ENCODE data around the gene PLCH1. TPM values are rescaled to one million over a fixed set of nuclear protein-coding genes. Genes with fewer than 3 reads are reported as not detected.

PLCH1 gene
- total and polyA plus RNA-seq, 7 donors = 0.03 to 1.1 (median 0.06) TPM; not detected in 2

DNA sequence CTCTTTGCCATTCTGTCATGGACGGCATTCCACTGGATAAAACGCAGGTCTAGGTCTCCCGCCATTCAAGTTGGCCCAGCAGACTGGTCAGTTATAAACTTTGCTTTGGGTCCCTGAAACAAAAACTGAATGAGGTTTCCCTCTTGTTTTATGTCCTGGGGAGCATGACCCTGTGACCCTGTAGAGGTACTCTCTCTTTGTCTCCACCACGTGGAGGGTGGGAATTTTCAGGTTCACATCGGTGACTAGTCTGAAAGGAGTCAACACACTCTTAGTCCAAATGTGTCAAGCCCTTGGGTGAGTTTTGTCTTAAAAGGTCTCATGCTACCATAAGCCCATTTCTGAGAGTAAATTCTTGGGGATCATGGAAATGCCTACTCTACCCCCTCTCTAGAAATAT, 139.9 kb downstream of the PLCH1 start:
- DNase-seq = no peak
- no peaks in the 10 kb centered on the region for H3K4me1 ChIP-seq
- TF ChIP-seq, protein P1, sequence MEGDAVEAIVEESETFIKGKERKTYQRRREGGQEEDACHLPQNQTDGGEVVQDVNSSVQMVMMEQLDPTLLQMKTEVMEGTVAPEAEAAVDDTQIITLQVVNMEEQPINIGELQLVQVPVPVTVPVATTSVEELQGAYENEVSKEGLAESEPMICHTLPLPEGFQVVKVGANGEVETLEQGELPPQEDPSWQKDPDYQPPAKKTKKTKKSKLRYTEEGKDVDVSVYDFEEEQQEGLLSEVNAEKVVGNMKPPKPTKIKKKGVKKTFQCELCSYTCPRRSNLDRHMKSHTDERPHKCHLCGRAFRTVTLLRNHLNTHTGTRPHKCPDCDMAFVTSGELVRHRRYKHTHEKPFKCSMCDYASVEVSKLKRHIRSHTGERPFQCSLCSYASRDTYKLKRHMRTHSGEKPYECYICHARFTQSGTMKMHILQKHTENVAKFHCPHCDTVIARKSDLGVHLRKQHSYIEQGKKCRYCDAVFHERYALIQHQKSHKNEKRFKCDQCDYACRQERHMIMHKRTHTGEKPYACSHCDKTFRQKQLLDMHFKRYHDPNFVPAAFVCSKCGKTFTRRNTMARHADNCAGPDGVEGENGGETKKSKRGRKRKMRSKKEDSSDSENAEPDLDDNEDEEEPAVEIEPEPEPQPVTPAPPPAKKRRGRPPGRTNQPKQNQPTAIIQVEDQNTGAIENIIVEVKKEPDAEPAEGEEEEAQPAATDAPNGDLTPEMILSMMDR (IDR thresholded peaks at IDR 0.05) = no peak
- intact Hi-C loops (cut with DNase I) = no loop called here
- 71 to 81% (median 77%) methylated on average over 5 of the region's 5 CpGs for WGBS, 3 donors
- H3K9me3 ChIP-seq = no peaks in the 10 kb centered on the region
- no peak overlapping the region for H3K4me3 ChIP-seq
- no peak overlapping the region for H3K27ac ChIP-seq
- ATAC-seq = no peak
- H3K36me3 ChIP-seq (ENCODE audit: insufficient read depth in 1 of 2, low read depth in 1 of 2) = no peaks in the 10 kb centered on the region
- H3K27me3 ChIP-seq (ENCODE audit: insufficient read depth in 3 of 3, low read length in 2 of 3) = no peaks in the 10 kb centered on the region

DNA sequence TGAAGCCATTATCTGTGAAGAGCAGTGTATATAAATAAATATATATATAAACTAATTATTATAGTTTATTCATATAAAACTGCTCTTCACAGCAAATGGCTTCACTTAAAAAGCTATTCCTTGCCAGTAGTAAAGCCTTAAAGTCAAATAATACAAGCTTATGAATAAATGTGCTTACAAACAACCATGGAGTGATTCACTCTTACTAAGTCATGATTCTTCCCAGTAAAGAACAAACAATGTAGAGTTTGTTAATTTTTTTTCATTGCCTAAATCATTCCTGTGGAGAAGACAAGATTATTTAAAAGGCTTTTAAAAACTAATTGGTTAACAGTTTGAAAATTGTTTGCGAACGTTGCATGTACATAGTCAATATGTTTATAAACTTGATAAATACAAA, 140.7 kb downstream of the PLCH1 start:
- no peak for DNase-seq
- intact Hi-C loops (cut with DNase I) = no loop called here
- Histone ChIP-seq H3K27me3 (ENCODE audit: insufficient read depth in 3 of 3, low read length in 2 of 3) (no peaks in the 10 kb centered on the region), H3K27ac (no peak overlapping the region), H3K4me1 (no peaks in the 10 kb centered on the region), H3K9me3 (no peaks in the 10 kb centered on the region), H3K36me3 (ENCODE audit: insufficient read depth in 1 of 2, low read depth in 1 of 2) (no peaks in the 10 kb centered on the region), H3K4me3 (no peak overlapping the region)
- WGBS, 3 donors = 92 to 95% (median 93%) methylated on average over 2 of the region's 2 CpGs
- TF ChIP-seq, protein P1 (IDR thresholded peaks at IDR 0.05) = no peak
- no peak for ATAC-seq

GRCh38 chr3:155603302-155603701, 141.6 kb downstream of the PLCH1 start:
- Histone ChIP-seq H3K36me3 (ENCODE audit: insufficient read depth in 1 of 2, low read depth in 1 of 2) (no peaks in the 10 kb centered on the region), H3K4me1 (no peaks in the 10 kb centered on the region), H3K27ac (no peak overlapping the region), H3K4me3 (no peak overlapping the region), H3K27me3 (ENCODE audit: insufficient read depth in 3 of 3, low read length in 2 of 3) (no peaks in the 10 kb centered on the region), H3K9me3 (no peaks in the 10 kb centered on the region)
- DNase-seq (no peak), ATAC-seq (no peak)
- intact Hi-C loops (cut with DNase I) = no loop called here
- TF ChIP-seq, protein P1 (IDR thresholded peaks at IDR 0.05) = no peak

DNA sequence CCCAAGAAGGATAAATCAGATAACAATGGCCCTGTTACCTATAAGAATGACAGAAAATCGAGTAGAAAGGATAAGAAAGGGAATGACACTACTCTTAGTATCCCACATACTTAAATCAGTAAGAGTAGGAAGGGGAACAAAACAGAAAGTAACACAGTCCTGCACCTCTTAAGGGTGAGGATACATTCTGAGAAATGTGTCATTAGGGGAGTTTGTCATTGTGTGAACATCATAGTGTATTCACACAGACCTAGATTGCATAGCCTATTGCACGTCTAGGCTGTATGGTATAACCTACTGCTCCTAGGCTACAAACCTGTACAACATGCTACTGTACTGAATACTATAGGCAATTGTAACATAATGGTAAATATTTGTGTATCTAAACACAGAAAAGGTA, 142.6 kb downstream of the PLCH1 start:
- Histone ChIP-seq H3K4me1 (no peaks in the 10 kb centered on the region), H3K27me3 (ENCODE audit: insufficient read depth in 3 of 3, low read length in 2 of 3) (no peaks in the 10 kb centered on the region), H3K9me3 (no peaks in the 10 kb centered on the region), H3K27ac (no peak overlapping the region), H3K36me3 (ENCODE audit: insufficient read depth in 1 of 2, low read depth in 1 of 2) (no peaks in the 10 kb centered on the region), H3K4me3 (no peak overlapping the region)
- DNase-seq = no peak
- intact Hi-C loops (cut with DNase I) = no loop called here
- 45 to 71% (median 67%) methylated on average over 2 of the region's 2 CpGs for WGBS, 3 donors
- no peak for ATAC-seq
- TF ChIP-seq, protein P1 (IDR thresholded peaks at IDR 0.05) = no peak

DNA sequence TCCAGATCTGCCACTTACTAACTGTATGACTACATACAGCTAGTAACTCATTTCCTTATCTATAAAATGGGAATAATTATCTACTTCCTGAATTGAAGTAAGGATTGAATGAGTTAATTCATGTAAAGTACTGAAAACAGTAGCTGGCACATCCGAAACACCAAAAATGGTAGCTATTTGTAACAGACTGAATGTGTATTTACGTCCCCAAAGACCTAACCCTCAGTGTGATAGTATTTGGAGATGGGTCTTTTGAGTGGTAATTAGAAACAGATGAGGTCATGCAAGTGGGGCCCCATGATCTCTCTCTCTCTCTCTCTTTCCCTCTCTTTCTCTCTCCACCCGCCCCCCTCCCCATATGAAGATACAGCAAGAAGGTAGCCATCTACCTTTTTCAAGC, 146.2 kb downstream of the PLCH1 start:
- no peak overlapping the region for H3K4me3 ChIP-seq
- H3K9me3 ChIP-seq = no peaks in the 10 kb centered on the region
- ATAC-seq (no peak), DNase-seq (no peak)
- intact Hi-C loops (cut with DNase I) = no loop called here
- 69 to 70% (median 70%) methylated on average over 3 of the region's 3 CpGs for WGBS, 3 donors
- H3K27me3 ChIP-seq (ENCODE audit: insufficient read depth in 3 of 3, low read length in 2 of 3) = no peaks in the 10 kb centered on the region
- H3K36me3 ChIP-seq (ENCODE audit: insufficient read depth in 1 of 2, low read depth in 1 of 2) = no peaks in the 10 kb centered on the region
- TF ChIP-seq, protein P1 (IDR thresholded peaks at IDR 0.05) = no peak
- no peak overlapping the region for H3K27ac ChIP-seq
- no peaks in the 10 kb centered on the region for H3K4me1 ChIP-seq
